ENCODE results near the gene DEPDC1B. TPM values are rescaled to one million over a fixed set of nuclear protein-coding genes. Genes with fewer than 3 reads are reported as not detected.

The DEPDC1B gene
- total and polyA plus RNA-seq, 2 experiments from 2014 or later: 38.3 to 67.9 TPM

DNA sequence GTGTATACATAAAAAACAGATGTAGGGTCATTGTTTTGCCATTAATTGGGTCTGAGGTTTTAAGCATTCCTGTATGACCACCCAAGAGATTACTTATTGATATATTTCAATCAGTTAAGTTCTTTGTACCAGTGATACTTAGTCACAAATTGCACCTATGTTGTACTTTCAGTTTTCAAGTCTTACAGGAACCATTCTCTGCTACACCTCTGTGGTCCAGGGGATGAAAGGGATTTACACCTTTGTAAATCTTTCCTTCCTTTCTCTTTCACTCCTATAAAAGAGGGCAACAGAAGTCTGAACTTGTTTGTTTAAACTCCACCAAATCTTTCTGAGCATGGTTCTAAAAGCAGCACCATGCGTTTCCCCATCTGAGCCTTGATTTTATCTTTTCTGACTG lies 86.1 kb downstream of the DEPDC1B start (continued):
- TF ChIP-seq ZNF462 (CRISPR knock-in tag; IDR thresholded peaks at IDR 0.05) (no peak), EZH2 (IDR thresholded peaks at IDR 0.05; ENCODE audit: low read depth, unreplicated experiment) (no peak)
- TF ChIP-seq, protein P1, sequence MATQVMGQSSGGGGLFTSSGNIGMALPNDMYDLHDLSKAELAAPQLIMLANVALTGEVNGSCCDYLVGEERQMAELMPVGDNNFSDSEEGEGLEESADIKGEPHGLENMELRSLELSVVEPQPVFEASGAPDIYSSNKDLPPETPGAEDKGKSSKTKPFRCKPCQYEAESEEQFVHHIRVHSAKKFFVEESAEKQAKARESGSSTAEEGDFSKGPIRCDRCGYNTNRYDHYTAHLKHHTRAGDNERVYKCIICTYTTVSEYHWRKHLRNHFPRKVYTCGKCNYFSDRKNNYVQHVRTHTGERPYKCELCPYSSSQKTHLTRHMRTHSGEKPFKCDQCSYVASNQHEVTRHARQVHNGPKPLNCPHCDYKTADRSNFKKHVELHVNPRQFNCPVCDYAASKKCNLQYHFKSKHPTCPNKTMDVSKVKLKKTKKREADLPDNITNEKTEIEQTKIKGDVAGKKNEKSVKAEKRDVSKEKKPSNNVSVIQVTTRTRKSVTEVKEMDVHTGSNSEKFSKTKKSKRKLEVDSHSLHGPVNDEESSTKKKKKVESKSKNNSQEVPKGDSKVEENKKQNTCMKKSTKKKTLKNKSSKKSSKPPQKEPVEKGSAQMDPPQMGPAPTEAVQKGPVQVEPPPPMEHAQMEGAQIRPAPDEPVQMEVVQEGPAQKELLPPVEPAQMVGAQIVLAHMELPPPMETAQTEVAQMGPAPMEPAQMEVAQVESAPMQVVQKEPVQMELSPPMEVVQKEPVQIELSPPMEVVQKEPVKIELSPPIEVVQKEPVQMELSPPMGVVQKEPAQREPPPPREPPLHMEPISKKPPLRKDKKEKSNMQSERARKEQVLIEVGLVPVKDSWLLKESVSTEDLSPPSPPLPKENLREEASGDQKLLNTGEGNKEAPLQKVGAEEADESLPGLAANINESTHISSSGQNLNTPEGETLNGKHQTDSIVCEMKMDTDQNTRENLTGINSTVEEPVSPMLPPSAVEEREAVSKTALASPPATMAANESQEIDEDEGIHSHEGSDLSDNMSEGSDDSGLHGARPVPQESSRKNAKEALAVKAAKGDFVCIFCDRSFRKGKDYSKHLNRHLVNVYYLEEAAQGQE (IDR thresholded peaks at IDR 0.05; ENCODE audit: unreplicated experiment): no peak

DNA sequence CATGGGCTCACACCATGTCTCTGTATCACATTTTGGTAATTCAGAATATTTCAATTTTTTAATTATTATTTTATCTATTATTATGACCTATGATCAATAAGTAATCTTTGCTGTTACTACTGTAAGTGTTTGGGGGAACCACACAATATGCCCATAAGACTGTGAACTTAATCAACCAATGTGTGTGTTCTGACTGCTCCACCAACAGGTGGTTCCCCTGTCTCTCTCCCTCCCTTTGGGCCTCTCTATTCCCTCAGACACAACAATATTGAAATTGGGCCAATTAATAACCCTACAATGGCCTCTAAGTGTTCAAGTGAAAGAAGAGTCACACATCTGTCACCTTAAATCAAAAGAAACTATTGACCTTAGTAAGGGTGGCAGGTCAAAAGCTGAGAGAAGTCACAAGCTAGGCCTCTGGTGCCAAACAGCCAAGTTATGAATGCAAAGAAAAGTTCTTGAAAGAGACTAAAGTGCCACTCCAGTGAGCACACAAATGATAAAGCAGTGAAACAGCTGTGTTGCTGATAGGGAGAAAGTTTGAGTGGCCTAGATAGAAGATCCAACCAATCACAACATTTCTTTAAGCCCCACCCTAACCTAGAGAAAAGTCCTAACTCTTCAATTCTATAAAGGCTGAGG lies 88.7 kb downstream of the DEPDC1B start:
- H3F3A ChIP-seq (replicated peaks; ENCODE audit: low read depth): no peaks in the 10 kb centered on the region
- Mint-ChIP-seq H3K36me3 (ENCODE audit: low read depth) (peaks cover 43% of the 10 kb centered on the region), H3K9me3 (peaks cover 21% of the 10 kb centered on the region), H3K4me1 (no peaks in the 10 kb centered on the region), H3K27me3 (ENCODE audit: insufficient read depth, low read depth, poor library complexity) (peaks cover 2% of the 10 kb centered on the region), H3K4me3 (no peak overlapping the region), H3K27ac (no peak overlapping the region)
- DNase-seq (ENCODE audit: low spot score) (no peak), ATAC-seq (no peak)
- H3K4me3 ChIP-seq: no peak overlapping the region
- no peak overlapping the region for H3K4me2 ChIP-seq
- H2AFZ ChIP-seq: no peak overlapping the region
- H3K9me2 ChIP-seq (ENCODE audit: insufficient read depth): no peaks in the 10 kb centered on the region
- H4K20me1 ChIP-seq (replicated peaks; ENCODE audit: insufficient read depth): peaks cover 2% of the 10 kb centered on the region; the same call in 1 of the 2 replicates
- peaks cover 15% of the 10 kb centered on the region for H3K79me2 ChIP-seq (replicated peaks; ENCODE audit: insufficient read depth)
- H3K27ac ChIP-seq (ENCODE audit: low read depth): no peak overlapping the region
- H3K27me3 ChIP-seq (ENCODE audit: insufficient read depth): no peaks in the 10 kb centered on the region
- no peaks in the 10 kb centered on the region for H3K4me1 ChIP-seq (ENCODE audit: insufficient read depth)
- H3K36me3 ChIP-seq (ENCODE audit: insufficient read depth): peaks cover 7% of the 10 kb centered on the region; the same call in 1 of the 2 replicates
- TF ChIP-seq CREB1 (CRISPR knock-in tag; IDR thresholded peaks at IDR 0.05; ENCODE audit: low read depth) (no peak), JUNB (IDR thresholded peaks at IDR 0.05; ENCODE audit: unreplicated experiment) (no peak), ZNF114 (CRISPR knock-in tag; IDR thresholded peaks at IDR 0.05) (no peak)
- TF ChIP-seq, protein P1 (IDR thresholded peaks at IDR 0.05; ENCODE audit: unreplicated experiment): no peak
- TF ChIP-seq, protein P2, sequence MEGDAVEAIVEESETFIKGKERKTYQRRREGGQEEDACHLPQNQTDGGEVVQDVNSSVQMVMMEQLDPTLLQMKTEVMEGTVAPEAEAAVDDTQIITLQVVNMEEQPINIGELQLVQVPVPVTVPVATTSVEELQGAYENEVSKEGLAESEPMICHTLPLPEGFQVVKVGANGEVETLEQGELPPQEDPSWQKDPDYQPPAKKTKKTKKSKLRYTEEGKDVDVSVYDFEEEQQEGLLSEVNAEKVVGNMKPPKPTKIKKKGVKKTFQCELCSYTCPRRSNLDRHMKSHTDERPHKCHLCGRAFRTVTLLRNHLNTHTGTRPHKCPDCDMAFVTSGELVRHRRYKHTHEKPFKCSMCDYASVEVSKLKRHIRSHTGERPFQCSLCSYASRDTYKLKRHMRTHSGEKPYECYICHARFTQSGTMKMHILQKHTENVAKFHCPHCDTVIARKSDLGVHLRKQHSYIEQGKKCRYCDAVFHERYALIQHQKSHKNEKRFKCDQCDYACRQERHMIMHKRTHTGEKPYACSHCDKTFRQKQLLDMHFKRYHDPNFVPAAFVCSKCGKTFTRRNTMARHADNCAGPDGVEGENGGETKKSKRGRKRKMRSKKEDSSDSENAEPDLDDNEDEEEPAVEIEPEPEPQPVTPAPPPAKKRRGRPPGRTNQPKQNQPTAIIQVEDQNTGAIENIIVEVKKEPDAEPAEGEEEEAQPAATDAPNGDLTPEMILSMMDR (conservative IDR thresholded peaks at IDR 0.05; ENCODE audit: low read depth in 2 of 2): no peak

Measured in GM23338 (cell line).